Uterus (tissue), 2 donors: ENCODE results near the gene GRIK4.

ENCODE experiments used
- POLR2A ChIP-seq, 2 donors: fragments of 450-650 bp; IDR thresholded peaks; one replicate each; pipeline ENCODE4 v1.6.1; 2016; ENCODE audit warnings: antibody characterized with exemption in 2 of 2, mild to moderate bottlenecking in 1 of 2, moderate library complexity in 1 of 2
- TF ChIP-seq, protein P1 (sequence below), 4 experiments: fragments of 200-600 bp in 2 of 4; fragments of 450-650 bp in 2 of 4; sonication (generic) in 2 of 4; IDR thresholded peaks; one replicate each; pipeline ENCODE4 v1.5.1; 2016 to 2019; ENCODE audit warnings: antibody characterized with exemption in 4 of 4, mild to moderate bottlenecking in 2 of 4, moderate library complexity in 1 of 4

GRCh38 chr11:120554766-120555432, 43.4 kb downstream of the GRIK4 start:
- TF ChIP-seq, protein P1, sequence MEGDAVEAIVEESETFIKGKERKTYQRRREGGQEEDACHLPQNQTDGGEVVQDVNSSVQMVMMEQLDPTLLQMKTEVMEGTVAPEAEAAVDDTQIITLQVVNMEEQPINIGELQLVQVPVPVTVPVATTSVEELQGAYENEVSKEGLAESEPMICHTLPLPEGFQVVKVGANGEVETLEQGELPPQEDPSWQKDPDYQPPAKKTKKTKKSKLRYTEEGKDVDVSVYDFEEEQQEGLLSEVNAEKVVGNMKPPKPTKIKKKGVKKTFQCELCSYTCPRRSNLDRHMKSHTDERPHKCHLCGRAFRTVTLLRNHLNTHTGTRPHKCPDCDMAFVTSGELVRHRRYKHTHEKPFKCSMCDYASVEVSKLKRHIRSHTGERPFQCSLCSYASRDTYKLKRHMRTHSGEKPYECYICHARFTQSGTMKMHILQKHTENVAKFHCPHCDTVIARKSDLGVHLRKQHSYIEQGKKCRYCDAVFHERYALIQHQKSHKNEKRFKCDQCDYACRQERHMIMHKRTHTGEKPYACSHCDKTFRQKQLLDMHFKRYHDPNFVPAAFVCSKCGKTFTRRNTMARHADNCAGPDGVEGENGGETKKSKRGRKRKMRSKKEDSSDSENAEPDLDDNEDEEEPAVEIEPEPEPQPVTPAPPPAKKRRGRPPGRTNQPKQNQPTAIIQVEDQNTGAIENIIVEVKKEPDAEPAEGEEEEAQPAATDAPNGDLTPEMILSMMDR (IDR thresholded peaks at IDR 0.05) = no peak
- no peak for TF ChIP-seq POLR2A (IDR thresholded peaks at IDR 0.05)
